HEK293 (cell line): ENCODE data around the gene GPER1.
A peak's percentile ranks its signal among the peaks of the same experiment; 100 is the strongest.

ENCODE experiments used
- CTCF ChIA-PET: fragments of 350-600 bp; formaldehyde crosslinking; extraction: SDS; loops from one replicate; lab custom pipeline; 2021; ENCODE audit warnings: antibody characterized with exemption; lab: Yijun Ruan, JAX
- POLR2A ChIA-PET: fragments of 300-600 bp; formaldehyde crosslinking; extraction: SDS; loops from one replicate; lab custom pipeline; 2020; ENCODE audit warnings: antibody characterized with exemption, inconsistent platforms; lab: Yijun Ruan, JAX
- H3K27ac ChIP-seq: fragments of 200-500 bp; sonication (Bioruptor generic); 2 replicates; pipeline ENCODE4 v1.5.1; 2014; ENCODE audit warnings: low read depth, low read length, control low read depth, inconsistent platforms; ENCODE audit errors: extremely low read depth
- H3K36me3 ChIP-seq, 2 experiments: fragments of 200-500 bp in 1 of 2; sonication (Bioruptor generic) in 1 of 2; 1 replicate in 1 of 2; 2 replicates in 1 of 2; pipeline ENCODE4 v1.5.1; 2014 to 2017; ENCODE audit warnings: inconsistent platforms in 2 of 2, low read length in 2 of 2; ENCODE audit not compliant: control insufficient read depth in 2 of 2, insufficient read depth in 1 of 2
- H3K4me1 ChIP-seq: fragments of 200-500 bp; sonication (Bioruptor generic); 2 replicates; pipeline ENCODE4 v1.5.1; 2014; ENCODE audit warnings: mild to moderate bottlenecking, low read length, inconsistent platforms; ENCODE audit not compliant: control insufficient read depth, insufficient read depth
- H3K4me3 ChIP-seq: 2 replicates; pipeline ENCODE4 v1.5.1; 2011; ENCODE audit warnings: low read depth, mild to moderate bottlenecking, control low read depth, low read length, moderate library complexity
- H3K9me3 ChIP-seq: fragments of 200-500 bp; sonication (Bioruptor generic); 2 replicates; pipeline ENCODE4 v1.5.1; 2014; ENCODE audit warnings: low read depth, low read length, inconsistent platforms; ENCODE audit not compliant: control insufficient read depth, insufficient read depth
- AEBP2 ChIP-seq: fragments of 450-650 bp; formaldehyde crosslinking; IDR thresholded peaks from 2 replicates; pipeline ENCODE4 v1.5.1; 2016; ENCODE audit warnings: missing biosample characterization, missing genetic modification characterization, borderline replicate concordance
- CTCF ChIP-seq: fragments of 450-650 bp; formaldehyde crosslinking; IDR thresholded peaks from 2 replicates; pipeline ENCODE4 v1.5.1; 2016; ENCODE audit warnings: missing biosample characterization, missing genetic modification characterization
- EGR2 ChIP-seq: fragments of 450-650 bp; formaldehyde crosslinking; IDR thresholded peaks from 2 replicates; pipeline ENCODE4 v1.5.1; 2016; ENCODE audit warnings: low read depth, missing biosample characterization, missing genetic modification characterization
- IKZF3 ChIP-seq: fragments of 450-650 bp; IDR thresholded peaks from 2 replicates; pipeline ENCODE4 v1.5.0; 2018; ENCODE audit warnings: missing biosample characterization, mild to moderate bottlenecking, missing genetic modification characterization, moderate library complexity
- MZF1 ChIP-seq: fragments of 450-650 bp; formaldehyde crosslinking; IDR thresholded peaks from 2 replicates; pipeline ENCODE4 v1.5.1; 2017; ENCODE audit warnings: missing biosample characterization, missing genetic modification characterization, borderline replicate concordance
- OSR2 ChIP-seq: fragments of 450-650 bp; formaldehyde crosslinking; IDR thresholded peaks from 2 replicates; pipeline ENCODE4 v1.5.1; 2016; ENCODE audit warnings: missing biosample characterization, missing genetic modification characterization
- ZFP37 ChIP-seq: fragments of 450-650 bp; formaldehyde crosslinking; IDR thresholded peaks from 2 replicates; pipeline ENCODE4 v1.5.1; 2016; ENCODE audit warnings: missing biosample characterization, missing genetic modification characterization
- ZIC2 ChIP-seq: fragments of 450-650 bp; formaldehyde crosslinking; IDR thresholded peaks from 2 replicates; pipeline ENCODE4 v1.5.1; 2016; ENCODE audit warnings: missing biosample characterization, missing genetic modification characterization
- ZNF155 ChIP-seq: fragments of 450-650 bp; formaldehyde crosslinking; IDR thresholded peaks from 2 replicates; pipeline ENCODE4 v1.5.1; 2016; ENCODE audit warnings: missing biosample characterization, missing genetic modification characterization
- ZNF174 ChIP-seq: fragments of 450-650 bp; formaldehyde crosslinking; IDR thresholded peaks from 2 replicates; pipeline ENCODE4 v1.5.0; 2017; ENCODE audit warnings: missing biosample characterization, mild to moderate bottlenecking, missing genetic modification characterization
- ZNF394 ChIP-seq: fragments of 450-650 bp; formaldehyde crosslinking; IDR thresholded peaks from 2 replicates; pipeline ENCODE4 v1.5.1; 2016; ENCODE audit warnings: missing biosample characterization, missing genetic modification characterization, mild to moderate bottlenecking, moderate library complexity, borderline replicate concordance
- ZNF600 ChIP-seq: fragments of 450-650 bp; formaldehyde crosslinking; IDR thresholded peaks from 2 replicates; pipeline ENCODE4 v1.5.1; 2016; ENCODE audit warnings: missing biosample characterization, missing genetic modification characterization
- ZNF654 ChIP-seq: fragments of 450-650 bp; formaldehyde crosslinking; IDR thresholded peaks from 2 replicates; pipeline ENCODE4 v1.5.1; 2016; ENCODE audit warnings: low read depth, missing biosample characterization, missing genetic modification characterization
- ZNF830 ChIP-seq: fragments of 450-650 bp; IDR thresholded peaks from 2 replicates; pipeline ENCODE4 v1.5.0; 2018; ENCODE audit warnings: missing biosample characterization, missing genetic modification characterization, low read depth, mild to moderate bottlenecking, moderate library complexity

GPER1 gene

DNA sequence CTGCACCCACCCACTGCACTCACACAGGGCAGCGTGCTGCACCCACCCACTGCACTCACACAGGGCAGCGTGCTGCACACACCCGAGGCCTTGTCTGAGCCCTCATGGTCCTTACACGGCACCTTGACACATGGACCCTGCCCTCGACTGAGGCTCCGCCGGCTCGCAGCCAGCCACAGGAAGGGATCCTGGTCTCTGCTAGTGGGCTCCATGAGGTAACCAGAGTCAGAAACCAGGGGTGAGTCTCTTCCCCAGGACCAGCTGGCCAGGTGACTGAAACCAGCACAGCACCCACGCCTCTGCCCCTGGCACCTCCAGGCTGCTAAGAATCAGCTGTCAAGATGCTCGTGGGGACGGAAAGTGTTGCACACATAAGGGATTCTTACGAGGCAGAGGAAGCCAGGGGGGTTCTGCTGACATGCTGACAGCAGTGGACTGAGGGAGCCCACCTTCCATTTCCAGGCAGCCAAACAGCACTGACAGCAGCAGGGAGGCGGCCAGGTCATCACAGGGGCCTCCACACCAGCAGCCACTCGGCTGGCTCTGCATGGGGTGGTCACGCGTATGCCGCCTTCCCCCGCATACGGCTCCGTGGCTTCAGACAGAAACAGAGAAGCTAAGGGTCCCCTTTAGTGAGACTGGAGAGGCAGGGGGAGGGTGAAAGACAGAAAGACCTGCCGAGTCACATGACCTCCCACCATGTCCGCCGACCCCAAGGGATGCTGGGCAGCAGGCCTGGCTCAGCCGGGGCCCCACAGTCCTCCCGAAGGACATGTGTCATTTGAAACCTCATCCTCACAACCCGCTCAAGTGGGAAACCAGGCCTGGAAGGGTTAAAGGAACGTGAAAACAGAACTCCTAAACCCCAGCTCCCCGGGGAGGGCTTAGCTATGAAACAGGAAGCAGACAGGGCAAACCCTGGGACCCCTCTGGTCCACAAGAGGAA is 34.2 kb downstream of the GPER1 start:
- TF ChIP-seq EGR2 (tag by site-specific recombination) (0 out of 2 replicates have a peak, but pooled peaks have one; percentile 7), ZIC2 (tag by site-specific recombination) (peak; percentile 63; the same call in 1 of the 2 replicates), MZF1 (tag by site-specific recombination) (no peak)
- TF ChIP-seq, all 188 proteins: peak for 2
- Histone ChIP-seq H3K4me1 (no peaks in the 10 kb centered on the region), H3K4me3 (no peak overlapping the region), H3K9me3 (no peaks in the 10 kb centered on the region), H3K36me3 (peaks cover 5 to 18% of the 10 kb centered on the region in 2 experiments; a peak in 2 of 3 replicates), H3K27ac (no peak overlapping the region)
- ChIA-PET POLR2A (no interaction called here), CTCF (interaction anchor here (0.6 to 1.7 kb wide), 6 partner anchors 10 to 142 kb away, joined by 3 to 6 read pairs (median 4); no protein-coding TSS in a partner anchor)

DNA sequence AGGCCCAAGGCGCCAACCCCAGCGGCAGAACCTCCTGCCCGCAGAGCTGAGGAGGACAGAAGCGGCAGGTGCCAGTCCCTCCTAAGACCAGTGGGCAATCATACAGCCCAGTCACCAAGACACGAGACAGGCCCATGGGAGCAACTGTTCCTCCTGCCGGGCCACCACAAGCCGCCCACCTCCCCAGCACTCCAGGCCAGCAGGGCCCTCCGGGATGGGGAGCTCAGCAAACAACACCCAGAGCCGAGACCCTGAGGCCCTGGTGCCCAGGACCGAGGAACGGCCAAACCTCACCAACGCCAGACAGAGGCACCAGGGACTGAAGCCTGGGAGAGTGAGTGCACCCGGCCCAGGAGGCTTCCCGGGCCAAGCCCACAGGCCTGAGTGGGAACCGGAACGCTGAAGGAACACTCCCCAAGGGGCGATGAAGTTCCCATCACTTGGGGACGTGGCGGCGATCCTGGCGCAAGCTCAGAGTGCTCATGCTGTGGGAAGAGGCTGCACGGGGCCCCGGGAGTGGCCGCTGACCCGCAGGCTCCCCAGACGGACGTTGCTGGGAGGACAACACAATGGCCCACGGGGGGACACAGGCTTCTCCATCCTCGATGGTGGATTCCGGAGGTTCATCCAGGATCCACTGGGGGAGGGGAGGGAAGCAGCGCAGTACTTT is 35.1 kb downstream of the GPER1 start:
- no peaks in the 10 kb centered on the region for H3K9me3 ChIP-seq
- H3K27ac ChIP-seq, result no peak overlapping the region
- CTCF ChIA-PET, result interaction anchor here (0.6 to 1.7 kb wide), 5 partner anchors 9 to 141 kb away, joined by 3 to 6 read pairs (median 3); no protein-coding TSS in a partner anchor
- TF ChIP-seq AEBP2 (no peak), ZNF830 (tag by site-specific recombination) (no peak), ZNF155 (tag by site-specific recombination) (no peak)
- TF ChIP-seq, all 188 proteins: peak for 0
- Histone ChIP-seq H3K4me1 (no peaks in the 10 kb centered on the region), H3K36me3 (peaks cover 5 to 19% of the 10 kb centered on the region in 2 experiments; a peak in 2 of 3 replicates), H3K4me3 (no peak overlapping the region)
- POLR2A ChIA-PET, result no interaction called here

GRCh38 chr7:1123715-1124114 is 35.8 kb downstream of the GPER1 start:
- H3K27ac ChIP-seq, result no peak overlapping the region
- H3K4me1 ChIP-seq, result no peaks in the 10 kb centered on the region
- POLR2A ChIA-PET, result interaction anchor here (1.2 kb wide), 1 partner anchor 37 kb away, joined by 3 read pairs; no protein-coding TSS in a partner anchor
- H3K4me3 ChIP-seq, result no peak overlapping the region
- no peaks in the 10 kb centered on the region for H3K9me3 ChIP-seq
- H3K36me3 ChIP-seq, result peaks cover 5 to 19% of the 10 kb centered on the region in 2 experiments; a peak in 2 of 3 replicates
- TF ChIP-seq CTCF (peak; percentile 58), OSR2 (tag by site-specific recombination) (peak; percentile 32; the same call in 1 of the 2 replicates), ZFP37 (tag by site-specific recombination) (no peak), ZNF394 (0 out of 2 replicates have a peak, but pooled peaks have one; percentile 30), ZNF600 (tag by site-specific recombination) (peak; percentile 59), ZNF654 (tag by site-specific recombination) (peak; percentile 14; the same call in 1 of the 2 replicates), IKZF3 (tag by site-specific recombination) (peak; percentile 81), ZNF174 (tag by site-specific recombination) (no peak)
- CTCF ChIA-PET, result interaction anchor here (1.4 to 1.7 kb wide), 3 partner anchors 8 to 57 kb away, joined by 3 to 6 read pairs (median 5); no protein-coding TSS in a partner anchor
